Fibroblast of mammary gland (primary cell): ENCODE data around the gene RIPOR2.

Experiments used
- DNase-seq: peaks from one replicate; pipeline ENCODE4 v3.0.0-alpha.2; 2010; ENCODE audit warnings: low read depth
- H3K4me3 ChIP-seq: 2 replicates; pipeline ENCODE4 v1.5.1; 2011; ENCODE audit warnings: low read depth, mild to moderate bottlenecking, low read length, moderate library complexity; ENCODE audit not compliant: control insufficient read depth
- TF ChIP-seq, protein P1 (sequence below): conservative IDR thresholded peaks from 2 replicates; pipeline ENCODE4 v1.5.1; 2011; ENCODE audit warnings: low read depth, low read length, inconsistent platforms; ENCODE audit not compliant: control insufficient read depth, insufficient read depth

RIPOR2 gene

GRCh38 chr6:24974182-24975171 lies 38.7 kb upstream of the RIPOR2 start:
- no peak overlapping the region for H3K4me3 ChIP-seq
- DNase-seq, result no peak

DNA sequence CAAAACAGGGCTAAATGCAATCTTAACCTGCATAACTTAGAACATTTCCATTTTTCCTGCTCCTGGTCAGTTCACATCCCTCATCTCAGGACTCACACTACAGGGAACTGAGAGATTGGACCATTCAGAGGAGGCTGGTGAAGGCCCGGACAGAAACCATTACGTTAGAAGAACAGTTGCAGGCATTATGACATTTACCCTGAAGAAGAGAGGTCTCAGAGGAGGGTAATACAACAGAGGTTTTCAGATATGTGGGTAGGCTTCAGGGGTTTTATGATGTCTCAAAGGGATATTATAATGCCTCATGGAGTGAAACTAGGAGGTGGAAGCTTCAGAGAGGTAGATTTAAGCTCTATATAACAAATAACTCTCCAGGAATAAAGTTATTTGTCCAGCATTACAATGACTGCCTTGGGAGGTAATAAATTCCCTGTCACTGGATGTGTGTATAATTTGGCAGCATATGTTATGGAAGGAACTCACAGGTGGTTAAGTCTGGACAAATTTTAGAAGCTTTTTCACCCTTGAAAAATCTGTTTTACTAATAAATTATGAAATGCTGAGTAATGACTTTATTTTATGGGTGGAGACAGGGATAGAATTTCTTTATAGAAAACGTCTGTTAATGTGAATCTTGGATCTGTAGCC lies 36.7 kb upstream of the RIPOR2 start:
- H3K4me3 ChIP-seq, result no peak overlapping the region
- TF ChIP-seq, protein P1, sequence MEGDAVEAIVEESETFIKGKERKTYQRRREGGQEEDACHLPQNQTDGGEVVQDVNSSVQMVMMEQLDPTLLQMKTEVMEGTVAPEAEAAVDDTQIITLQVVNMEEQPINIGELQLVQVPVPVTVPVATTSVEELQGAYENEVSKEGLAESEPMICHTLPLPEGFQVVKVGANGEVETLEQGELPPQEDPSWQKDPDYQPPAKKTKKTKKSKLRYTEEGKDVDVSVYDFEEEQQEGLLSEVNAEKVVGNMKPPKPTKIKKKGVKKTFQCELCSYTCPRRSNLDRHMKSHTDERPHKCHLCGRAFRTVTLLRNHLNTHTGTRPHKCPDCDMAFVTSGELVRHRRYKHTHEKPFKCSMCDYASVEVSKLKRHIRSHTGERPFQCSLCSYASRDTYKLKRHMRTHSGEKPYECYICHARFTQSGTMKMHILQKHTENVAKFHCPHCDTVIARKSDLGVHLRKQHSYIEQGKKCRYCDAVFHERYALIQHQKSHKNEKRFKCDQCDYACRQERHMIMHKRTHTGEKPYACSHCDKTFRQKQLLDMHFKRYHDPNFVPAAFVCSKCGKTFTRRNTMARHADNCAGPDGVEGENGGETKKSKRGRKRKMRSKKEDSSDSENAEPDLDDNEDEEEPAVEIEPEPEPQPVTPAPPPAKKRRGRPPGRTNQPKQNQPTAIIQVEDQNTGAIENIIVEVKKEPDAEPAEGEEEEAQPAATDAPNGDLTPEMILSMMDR, result no peak
- no peak for DNase-seq

More at GRCh38 chr6:24974182-24975171, 38.7 kb upstream of the RIPOR2 start:
- TF ChIP-seq, protein P1, result no peak

- DNase-seq, result no peak
Observed at GRCh38 chr6:24971067-24971466, 35.3 kb upstream of the RIPOR2 start.

GRCh38 chr6:24969343-24969860 lies 33.6 kb upstream of the RIPOR2 start:
- DNase-seq, result no peak
- no peak overlapping the region for H3K4me3 ChIP-seq
- TF ChIP-seq, protein P1, result no peak

More at GRCh38 chr6:24971067-24971466, 35.3 kb upstream of the RIPOR2 start:
- no peak overlapping the region for H3K4me3 ChIP-seq
- TF ChIP-seq, protein P1, result no peak

DNA sequence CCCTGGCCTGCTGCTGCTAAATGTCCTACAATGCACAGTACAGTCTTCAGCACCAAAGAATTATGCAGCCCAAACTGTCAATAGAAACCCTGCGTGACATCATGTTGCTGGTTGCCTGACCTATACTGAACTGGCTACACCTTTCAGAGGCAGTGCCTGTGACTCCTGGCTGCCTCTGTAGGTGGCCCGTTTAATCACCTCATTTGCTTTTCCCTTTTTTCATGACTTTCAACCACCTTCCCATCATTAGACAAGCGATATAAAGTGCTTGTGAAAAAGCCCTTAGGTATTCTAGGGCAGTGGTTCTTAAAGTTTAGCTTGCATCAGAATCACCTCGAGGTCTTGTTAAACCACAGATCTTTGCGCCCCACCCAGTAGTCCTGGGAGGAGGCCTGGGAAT lies 33.0 kb upstream of the RIPOR2 start:
- DNase-seq, result no peak
- TF ChIP-seq, protein P1, result no peak
- no peak overlapping the region for H3K4me3 ChIP-seq

GRCh38 chr6:24967211-24967610 lies 31.5 kb upstream of the RIPOR2 start:
- DNase-seq, result no peak
- TF ChIP-seq, protein P1, result no peak
- no peak overlapping the region for H3K4me3 ChIP-seq
